ENCODE measurements around the gene IBTK.
"Not testable (repeated sequence)": the region's sequence is repeated elsewhere in the genome, so short reads cannot be mapped to it uniquely, and the experiment has no call there.

Gene IBTK

DNA sequence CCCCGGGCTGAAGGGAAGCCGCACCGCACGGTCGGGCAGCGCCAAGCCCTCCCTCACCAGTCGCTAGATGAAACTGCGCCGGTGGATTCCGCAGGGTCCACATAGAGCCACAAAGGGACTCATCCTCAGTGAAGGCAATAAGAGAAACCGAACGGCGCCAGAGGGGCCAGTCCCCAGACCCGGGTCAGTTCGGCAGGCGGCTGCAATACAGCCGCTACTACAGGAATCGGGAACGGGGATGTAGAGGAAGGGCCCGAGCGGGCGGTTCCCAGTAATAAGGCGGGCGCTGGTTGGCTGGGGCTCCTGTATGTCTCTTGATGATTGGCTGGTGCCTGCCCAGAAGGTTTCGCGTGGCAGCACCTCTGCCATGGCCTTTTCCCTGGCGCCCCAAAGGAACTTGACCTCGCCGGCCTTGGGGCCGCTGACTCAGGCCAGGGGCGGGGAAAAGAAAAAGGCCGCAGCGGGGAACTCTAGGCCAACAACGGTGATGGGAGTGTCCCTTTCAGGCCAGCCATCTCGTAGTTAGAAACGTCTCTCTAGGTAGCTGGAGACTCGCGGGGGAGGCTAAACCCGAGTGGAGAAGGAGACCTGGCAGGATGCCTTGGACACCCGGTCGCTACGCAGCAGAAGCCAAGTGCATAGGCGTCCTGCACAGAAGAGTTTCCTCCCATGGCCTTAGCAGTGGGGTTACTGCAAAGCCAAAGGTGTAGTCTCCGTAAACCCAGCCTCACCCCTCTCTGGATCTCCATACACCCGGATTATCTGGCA, at the start of gene IBTK:
IBTK (minus strand) TSS at position 240 of the 768 bp plus-strand sequence. CDS start 7,258 bp downstream, outside the sequence.
- DNase-seq, result peak; percentile 64

DNA sequence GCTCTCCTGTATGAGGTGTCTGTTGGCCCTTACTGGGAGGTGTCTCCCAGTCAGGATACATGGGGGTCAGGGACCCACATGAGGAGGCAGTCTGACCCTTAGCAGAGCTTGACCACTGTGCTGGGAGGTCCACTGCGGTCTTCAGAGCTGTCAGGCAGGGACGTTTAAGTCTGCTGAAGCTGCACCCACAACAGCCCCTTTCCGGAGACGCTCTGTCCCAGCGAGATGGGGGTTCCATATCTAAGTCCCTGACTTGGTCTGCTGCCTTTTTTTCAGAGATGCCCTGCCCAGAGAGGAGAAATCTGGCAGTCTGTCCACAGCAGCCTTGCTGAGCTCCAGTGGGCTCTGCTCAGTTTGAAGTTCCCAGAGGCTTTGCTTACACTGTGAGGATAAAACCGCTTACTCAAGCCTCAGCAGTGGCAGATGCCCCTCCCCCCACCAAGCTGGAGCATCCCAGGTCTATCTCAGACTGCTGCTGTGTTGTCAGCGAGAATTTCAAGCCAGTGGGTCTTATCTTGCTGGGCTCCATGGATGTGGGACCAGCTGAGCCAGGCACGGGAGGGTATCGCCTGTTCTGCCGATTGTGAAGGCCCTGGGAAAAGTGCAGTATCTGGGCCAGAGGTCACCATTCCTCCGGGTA, 36.3 kb upstream of the IBTK start:
- no peak for DNase-seq

DNA sequence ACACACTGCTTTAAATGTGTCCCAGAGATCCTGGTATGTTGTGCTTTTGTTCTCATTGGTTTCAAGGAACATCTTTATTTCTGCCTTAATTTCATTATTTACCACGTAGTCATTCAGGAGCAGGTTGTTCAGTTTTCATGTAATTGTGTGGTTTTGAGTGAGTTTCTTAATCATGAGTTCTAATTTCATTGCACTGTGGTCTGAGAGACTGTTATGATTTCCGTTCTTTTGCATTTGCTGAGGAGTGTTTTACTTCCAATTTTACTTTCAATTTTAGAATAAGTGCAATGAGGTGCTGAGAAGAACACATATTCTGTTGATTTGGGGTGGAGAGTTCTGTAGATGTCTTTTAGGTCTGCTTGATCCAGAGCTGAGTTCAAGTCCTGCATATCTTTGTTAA, 34.0 kb upstream of the IBTK start:
- DNase-seq, result not testable (repeated sequence)

DNA sequence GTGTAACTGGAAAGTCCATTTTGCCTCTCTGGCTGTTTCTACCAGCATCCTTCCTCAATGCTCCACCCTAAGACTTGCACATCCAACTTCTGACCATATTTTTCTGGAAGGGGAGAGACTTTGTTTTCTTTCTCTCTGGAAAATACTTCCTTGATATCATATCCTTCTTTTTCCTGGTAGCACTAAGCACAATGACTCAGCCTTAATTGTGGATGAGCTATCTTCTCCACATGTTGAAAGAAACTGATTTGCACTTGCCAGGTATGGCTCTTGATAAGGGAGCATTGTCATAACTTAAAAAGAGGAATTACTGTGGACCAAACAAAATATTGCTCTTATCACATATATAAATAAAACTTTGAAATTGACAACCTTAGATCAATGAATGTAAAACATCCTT, 30.1 kb upstream of the IBTK start:
- no peak for DNase-seq

DNA sequence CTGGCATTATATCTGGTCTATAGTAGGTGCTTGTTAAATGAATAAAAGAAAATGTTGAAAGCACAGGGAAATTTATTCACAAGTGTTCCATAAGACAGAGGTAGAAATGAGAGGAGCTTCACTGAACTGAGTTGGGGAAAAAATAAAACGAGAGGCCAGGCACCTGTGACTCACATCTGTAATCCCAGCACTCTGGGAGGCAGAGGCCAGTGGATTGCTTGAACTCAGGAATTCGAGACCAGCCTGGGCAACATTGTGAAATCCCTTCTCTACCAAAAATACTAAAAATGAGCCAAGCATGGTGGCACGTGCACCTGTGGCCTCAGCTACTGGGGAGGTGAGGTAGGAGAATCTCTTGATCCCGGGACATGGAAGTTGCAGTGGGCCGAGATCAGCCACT, 28.1 kb upstream of the IBTK start:
- no peak for DNase-seq

GRCh38 chr6:82273295-82273694, 25.8 kb upstream of the IBTK start:
- no peak for DNase-seq

DNA sequence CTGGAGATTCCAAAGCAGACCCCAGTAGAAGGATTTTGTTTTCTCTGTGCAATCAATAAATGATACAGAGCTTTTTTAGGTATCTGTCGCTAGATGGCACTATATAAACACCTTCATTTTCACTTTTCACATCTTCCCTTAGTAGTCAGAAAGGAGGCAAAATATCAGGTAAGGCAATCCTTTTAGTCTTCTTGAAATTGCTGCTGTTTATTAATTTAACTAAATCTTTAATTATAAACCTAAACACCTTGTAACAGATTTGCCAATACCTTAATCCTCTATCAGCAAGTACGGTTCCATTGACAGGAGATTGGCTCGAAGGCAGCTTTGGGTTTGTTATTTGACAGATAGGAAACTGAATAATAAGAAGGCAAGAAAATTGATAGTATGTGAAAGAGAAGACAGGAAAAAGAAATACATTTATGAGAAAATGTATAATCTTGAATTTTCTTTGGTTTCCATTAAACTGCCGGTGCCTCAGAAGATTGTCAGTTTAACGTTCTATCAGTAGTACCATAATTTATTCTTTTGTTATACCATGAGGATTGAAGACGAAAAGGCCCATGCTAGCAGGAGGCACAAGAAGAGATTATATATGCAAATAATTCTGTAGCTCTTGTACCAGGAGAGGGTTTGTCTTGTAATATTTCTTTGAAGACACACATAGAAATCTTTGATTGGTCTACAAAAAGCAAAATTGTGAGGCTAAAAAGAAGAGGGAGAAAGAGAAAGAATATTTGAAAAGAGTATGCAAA, 23.5 kb upstream of the IBTK start:
- peak; percentile 1 for DNase-seq

DNA sequence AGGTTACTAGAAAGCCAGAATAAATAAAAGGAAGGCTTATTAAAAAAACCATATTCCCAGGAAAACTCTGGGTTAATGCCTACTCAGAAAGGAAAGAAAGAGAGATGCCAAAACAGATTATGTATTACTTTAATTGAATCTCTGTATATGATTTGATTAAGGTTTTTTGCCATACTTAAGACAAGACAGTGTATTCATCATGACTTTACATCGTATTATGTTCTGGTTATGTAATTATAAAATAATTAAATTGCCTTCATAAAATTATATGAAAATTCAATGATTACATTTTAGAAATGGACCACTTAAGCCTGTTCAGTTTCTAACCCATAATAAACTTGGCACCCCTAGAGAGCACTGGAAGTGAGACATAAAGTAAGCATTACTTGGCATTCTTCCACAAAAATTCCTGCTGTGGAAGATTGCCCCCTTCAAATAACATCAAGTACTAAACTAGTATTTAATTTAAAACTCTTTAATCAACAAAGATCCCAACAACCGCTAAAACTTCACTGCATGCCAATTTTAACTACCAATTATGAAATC, 20.8 kb upstream of the IBTK start:
- DNase-seq, result no peak

GRCh38 chr6:82264824-82265223, 17.3 kb upstream of the IBTK start:
- DNase-seq, result no peak

DNA sequence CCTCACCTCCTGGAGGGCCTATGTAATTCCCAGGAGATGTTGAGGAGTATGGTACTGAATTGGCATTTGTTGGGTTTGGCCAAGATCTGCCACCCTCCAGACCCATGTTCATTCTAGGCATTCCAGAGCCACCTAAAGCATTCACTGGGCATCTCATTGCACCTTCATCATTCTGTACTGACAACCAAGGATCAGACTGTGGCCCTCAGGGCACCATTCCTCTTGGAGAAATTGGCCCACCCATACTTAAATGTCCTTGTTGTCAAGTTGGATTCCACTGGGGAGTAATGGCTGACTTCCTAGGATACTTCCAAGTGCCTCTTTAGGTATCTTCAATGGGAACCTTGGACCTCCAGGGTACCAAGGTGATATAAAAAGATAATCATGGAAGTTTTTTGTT, 16.8 kb upstream of the IBTK start:
- DNase-seq, result no peak

DNA sequence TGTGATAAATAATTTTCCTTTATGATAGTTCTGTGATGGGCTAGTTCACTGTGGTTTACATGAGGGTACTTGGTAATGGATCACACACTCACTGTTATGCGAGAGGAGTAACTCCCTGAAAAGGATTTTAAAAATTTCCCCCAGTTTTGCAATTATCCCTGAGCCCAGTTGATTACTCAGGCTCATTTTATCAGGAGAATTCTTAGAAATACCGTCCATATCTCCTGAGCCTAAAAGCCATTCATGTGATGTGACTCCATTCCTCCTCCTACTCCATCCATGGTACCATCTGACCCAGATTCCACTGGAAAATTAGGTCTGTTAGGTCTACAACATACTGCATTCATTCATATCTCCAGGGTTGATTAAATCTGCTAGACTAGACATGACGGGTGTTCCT, 16.4 kb upstream of the IBTK start:
- DNase-seq, result no peak

GRCh38 chr6:82260997-82261732, 13.6 kb upstream of the IBTK start:
- DNase-seq, result no peak

DNA sequence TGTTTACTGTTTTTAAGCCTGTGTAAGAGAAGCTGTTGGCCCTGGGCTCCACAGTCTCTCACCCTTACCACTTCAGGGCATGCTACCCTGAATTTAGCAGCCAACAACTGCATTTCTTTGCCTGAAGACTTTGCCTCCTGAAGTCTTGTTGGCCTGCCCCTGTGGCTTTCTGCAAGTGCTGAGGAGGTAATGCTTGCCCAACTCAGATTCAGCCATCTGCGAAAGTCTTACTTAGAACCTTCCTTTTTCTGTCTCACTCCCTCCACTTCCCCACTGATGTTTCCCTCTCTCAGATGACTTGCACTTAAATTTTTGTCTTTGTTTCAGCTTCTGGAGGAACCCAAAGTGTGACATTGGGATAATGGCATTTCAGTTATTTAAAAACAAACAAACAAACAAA, 11.8 kb upstream of the IBTK start:
- DNase-seq, result no peak

DNA sequence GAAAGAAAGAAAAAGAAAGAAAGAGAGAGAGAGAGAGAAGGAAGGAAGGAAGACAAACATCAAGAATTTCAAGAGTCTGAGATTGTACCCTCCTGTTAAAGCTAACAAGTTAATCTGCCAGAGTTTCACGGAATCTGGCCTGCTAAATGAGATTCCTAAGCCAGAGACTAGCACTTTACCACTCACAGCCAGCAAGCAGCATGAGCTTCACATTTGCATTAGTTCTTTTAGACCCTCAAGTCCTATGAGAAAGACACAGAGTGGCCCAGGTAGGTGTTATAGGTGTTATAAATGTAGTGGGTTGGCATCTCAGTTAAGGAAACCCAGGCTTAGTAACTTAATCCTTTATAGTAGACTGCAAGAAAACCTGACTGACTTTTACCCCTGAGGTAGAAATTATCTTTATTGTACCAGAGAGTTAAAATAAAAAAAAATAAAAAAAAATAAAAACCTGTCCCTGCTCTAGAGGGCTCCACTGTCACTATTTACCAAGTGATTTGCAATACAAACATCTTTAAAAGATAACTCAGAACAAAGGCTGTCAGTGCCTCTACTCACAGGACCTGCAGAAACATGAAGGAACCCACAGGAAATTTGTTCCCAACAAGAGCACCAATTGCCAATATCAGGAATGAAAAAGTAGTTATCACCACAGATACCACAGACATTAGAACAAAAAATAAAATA, 9.7 kb upstream of the IBTK start:
- no peak for DNase-seq

GRCh38 chr6:82254722-82255121, 7.2 kb upstream of the IBTK start:
- not testable (repeated sequence) for DNase-seq

DNA sequence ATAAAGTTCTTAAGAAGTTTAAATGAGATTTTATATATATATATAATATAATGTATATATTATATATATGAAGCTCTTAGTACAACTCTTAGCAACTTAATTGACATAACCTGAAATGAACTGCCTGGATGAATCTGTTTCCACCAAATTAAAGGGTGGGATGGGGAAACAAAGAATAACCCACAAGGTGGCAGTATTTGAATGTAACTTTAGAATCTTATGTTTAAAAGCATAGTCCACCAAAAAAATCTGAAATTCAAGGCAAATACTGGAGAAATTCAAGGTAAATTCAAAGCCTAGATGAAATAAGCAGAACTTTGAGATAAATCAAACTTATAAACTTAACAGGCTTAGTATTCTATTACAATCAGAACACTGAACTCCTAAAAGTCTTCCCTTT, 4.4 kb upstream of the IBTK start:
- DNase-seq, result peak; percentile 0

DNA sequence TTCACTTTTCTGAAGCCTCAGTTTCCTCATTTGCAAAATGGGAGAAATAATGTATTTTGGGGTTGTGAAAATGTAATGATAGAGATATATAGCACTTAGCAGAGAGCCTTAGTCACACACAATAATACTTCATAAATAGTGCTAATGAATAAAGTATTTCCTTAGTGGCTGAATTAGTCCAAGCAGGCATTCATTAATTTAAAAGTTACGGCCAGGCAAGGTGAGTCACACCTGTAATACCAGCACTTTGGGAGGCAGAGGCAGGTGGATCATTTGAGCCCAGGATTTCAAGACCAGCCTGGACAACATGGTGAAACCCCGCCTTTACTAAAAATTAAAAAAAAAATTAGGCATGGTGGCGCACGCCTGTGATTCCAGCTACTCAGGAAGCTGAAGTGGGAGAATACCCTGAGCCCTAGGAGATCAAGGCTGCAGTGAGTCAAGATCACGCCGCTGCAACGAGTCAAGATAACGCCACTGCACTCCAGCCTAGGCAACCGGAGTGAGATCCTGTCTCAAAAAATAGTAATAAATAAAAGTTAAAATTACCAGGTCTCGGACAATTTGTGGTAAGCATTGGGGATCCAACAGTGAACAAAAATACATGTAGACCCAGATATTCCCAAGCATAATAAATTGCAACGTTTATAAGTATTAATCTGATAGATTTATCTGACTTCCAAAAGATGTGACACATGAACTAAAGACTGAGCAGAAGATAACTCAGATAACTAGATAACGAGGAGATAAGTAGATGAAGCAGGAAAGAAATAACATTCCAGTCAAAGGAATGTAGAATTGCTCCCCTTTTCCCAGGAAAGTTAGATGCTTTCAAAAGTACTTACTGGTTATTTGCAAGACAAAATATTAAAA, 2.1 kb upstream of the IBTK start:
- DNase-seq, result no peak

DNA sequence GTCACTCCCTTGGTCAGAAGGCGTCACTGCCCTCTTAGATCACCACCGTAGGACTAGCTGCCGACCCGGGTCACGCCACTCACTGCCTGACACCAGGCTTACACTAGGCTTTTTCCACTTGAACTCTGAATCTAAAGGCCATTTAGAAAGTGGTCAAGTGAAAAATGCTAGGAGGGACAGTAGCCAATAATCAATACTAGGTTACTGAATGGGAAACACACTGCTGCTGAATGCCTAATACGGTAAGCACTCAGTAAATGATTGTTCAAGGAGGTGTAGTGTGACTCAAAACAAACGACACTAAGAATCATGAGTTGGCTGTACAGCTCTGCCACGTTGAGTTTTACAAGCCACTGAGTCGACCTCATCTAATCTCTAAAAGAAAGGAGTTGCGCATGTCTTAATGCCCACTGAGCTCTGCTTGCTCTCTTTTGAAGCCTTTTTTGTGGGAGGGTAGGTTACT, 760 bp upstream of the IBTK start:
- DNase-seq, result peak; percentile 4

DNA sequence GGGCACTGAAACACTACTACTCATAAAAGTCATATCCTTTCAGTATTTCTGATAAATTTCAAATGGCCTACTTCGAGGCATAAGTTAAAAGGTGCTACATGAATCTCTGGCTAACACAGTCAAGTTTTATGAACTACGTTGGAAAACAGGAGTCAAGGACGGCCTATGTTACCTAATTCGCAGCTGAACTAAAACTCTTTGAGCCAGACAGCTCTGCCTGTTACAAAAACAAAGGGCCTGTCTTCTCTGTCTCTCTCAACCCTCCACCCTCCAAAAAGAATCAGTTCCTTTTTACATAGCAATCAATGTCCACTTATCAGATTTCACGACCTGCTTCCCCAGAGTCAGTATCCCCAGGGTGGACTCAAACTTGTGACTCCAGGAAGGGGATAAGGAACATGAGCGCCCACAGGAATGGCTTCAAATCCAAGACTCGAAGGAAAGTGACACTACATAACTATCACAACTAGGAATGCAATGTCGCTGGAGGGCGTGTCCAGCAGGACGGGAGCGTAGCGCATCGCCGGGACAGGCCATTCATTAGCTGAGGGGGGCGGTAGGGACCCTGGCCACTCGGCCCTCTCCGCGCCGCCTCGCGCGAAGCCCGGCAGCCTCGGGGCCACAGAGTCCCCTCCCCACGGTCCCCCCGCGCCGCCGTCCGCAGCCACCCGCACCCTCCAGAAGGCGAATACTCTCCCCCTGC, 591 bp downstream of the IBTK start:
- DNase-seq, result peak; percentile 5

- no peak for DNase-seq
These were observed 1.2 kb downstream of the IBTK start for GRCh38 chr6:82246370-82246769.

Measured in NCI-H524 treated with DMSO at 0.1 percent for 48 hours (cell line).